A673 (cell line): ENCODE data around the gene MRPL43.

Experiments used
- EZH2 ChIP-seq: fragments of 200-600 bp; sonication (generic); IDR thresholded peaks from 2 replicates; pipeline ENCODE4 v1.6.1; 2017; ENCODE audit warnings: borderline replicate concordance, low read depth, mild to moderate bottlenecking, mixed read lengths, antibody characterized with exemption, low read length; ENCODE audit not compliant: poor library complexity, severe bottlenecking
- TF ChIP-seq, protein P1 (sequence below): fragments of 300-800, 200-600 bp; sonication (generic); conservative IDR thresholded peaks from 2 replicates; pipeline ENCODE4 v1.5.1; 2017; ENCODE audit warnings: low read depth, mild to moderate bottlenecking, antibody characterized with exemption, low read length, moderate library complexity, mixed read lengths

DNA sequence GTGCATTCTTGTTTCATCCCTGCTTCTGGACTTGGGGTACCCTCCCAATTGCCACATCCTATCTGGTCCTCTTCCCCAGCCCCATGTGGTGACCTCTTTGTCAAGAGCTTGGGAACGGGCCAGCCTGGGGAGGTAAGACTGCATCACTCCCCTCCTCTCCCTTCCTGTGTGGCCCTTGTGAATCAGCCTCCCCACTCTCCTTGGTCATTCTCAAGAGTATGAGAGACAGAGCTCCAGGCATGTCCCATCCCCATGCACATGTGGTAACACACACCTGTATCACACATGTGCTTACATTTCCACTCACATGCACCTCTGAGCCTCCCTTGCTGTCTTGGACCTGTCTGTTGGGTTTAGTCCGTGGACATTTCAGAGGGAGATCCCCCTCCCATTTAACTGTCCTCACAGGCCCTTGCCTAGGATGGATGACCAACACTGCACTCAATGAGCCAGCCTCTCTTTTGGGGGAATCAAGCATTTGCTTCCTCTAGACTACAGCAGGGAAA is 2.6 kb downstream of the MRPL43 start:
- TF ChIP-seq, protein P1, sequence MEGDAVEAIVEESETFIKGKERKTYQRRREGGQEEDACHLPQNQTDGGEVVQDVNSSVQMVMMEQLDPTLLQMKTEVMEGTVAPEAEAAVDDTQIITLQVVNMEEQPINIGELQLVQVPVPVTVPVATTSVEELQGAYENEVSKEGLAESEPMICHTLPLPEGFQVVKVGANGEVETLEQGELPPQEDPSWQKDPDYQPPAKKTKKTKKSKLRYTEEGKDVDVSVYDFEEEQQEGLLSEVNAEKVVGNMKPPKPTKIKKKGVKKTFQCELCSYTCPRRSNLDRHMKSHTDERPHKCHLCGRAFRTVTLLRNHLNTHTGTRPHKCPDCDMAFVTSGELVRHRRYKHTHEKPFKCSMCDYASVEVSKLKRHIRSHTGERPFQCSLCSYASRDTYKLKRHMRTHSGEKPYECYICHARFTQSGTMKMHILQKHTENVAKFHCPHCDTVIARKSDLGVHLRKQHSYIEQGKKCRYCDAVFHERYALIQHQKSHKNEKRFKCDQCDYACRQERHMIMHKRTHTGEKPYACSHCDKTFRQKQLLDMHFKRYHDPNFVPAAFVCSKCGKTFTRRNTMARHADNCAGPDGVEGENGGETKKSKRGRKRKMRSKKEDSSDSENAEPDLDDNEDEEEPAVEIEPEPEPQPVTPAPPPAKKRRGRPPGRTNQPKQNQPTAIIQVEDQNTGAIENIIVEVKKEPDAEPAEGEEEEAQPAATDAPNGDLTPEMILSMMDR = no peak
- no peak for TF ChIP-seq EZH2
